WI38 (cell line): ENCODE data around the gene WFDC9.

Source experiments
- H3K4me3 ChIP-seq: 2 replicates; pipeline ENCODE4 v1.5.1; 2011; ENCODE audit warnings: low read depth, mild to moderate bottlenecking, control low read depth, low read length
- TF ChIP-seq, protein P1 (sequence below): IDR thresholded peaks from 2 replicates; pipeline ENCODE4 v1.5.1; 2012; ENCODE audit warnings: low read depth, mild to moderate bottlenecking, control low read depth, low read length

Gene WFDC9

GRCh38 chr20:45621593-45621992 is 9.5 kb downstream of the WFDC9 start:
- TF ChIP-seq, protein P1, sequence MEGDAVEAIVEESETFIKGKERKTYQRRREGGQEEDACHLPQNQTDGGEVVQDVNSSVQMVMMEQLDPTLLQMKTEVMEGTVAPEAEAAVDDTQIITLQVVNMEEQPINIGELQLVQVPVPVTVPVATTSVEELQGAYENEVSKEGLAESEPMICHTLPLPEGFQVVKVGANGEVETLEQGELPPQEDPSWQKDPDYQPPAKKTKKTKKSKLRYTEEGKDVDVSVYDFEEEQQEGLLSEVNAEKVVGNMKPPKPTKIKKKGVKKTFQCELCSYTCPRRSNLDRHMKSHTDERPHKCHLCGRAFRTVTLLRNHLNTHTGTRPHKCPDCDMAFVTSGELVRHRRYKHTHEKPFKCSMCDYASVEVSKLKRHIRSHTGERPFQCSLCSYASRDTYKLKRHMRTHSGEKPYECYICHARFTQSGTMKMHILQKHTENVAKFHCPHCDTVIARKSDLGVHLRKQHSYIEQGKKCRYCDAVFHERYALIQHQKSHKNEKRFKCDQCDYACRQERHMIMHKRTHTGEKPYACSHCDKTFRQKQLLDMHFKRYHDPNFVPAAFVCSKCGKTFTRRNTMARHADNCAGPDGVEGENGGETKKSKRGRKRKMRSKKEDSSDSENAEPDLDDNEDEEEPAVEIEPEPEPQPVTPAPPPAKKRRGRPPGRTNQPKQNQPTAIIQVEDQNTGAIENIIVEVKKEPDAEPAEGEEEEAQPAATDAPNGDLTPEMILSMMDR, result no peak
- no peak overlapping the region for H3K4me3 ChIP-seq

GRCh38 chr20:45617591-45617990 is 13.5 kb downstream of the WFDC9 start:
- no peak overlapping the region for H3K4me3 ChIP-seq
- TF ChIP-seq, protein P1, result no peak

DNA sequence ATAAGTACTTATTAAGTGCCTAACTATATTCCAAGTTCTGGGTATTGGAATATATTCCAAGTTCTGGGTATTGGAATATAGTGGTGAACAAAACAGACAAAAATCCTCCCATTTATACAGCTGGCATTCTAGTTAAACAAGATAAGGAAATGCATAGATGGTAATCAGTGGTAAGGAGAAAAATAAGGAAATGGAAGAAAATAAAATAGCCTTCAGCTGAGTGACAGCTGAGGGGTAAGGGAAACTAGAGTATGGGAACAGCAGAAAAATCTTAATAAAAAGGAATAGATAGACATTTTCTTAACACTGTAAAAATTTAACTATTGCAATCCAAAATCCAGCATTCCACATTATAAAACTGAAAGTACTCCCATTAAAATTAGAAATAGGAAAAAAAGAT is 18.8 kb downstream of the WFDC9 start:
- TF ChIP-seq, protein P1, result no peak
- H3K4me3 ChIP-seq, result no peak overlapping the region

DNA sequence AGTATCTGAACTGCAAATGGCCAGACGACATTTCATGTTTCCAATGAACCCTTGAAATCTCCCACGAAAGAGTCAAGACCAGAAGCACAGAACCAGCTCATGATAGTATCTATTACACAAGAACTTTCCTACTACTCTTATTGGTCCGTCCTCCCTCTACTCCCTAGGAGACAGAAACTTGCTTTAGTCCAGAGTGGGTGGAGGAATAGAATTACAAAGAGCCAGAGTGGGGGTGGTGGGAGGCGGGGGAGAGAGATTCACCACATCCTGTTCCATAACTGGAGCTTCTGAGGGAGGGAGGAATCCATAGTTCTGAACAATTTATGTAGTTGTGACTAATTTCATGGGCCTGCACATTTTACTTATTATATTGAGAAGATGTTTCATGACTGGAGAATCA is 20.0 kb downstream of the WFDC9 start:
- TF ChIP-seq, protein P1, result no peak
- no peak overlapping the region for H3K4me3 ChIP-seq

DNA sequence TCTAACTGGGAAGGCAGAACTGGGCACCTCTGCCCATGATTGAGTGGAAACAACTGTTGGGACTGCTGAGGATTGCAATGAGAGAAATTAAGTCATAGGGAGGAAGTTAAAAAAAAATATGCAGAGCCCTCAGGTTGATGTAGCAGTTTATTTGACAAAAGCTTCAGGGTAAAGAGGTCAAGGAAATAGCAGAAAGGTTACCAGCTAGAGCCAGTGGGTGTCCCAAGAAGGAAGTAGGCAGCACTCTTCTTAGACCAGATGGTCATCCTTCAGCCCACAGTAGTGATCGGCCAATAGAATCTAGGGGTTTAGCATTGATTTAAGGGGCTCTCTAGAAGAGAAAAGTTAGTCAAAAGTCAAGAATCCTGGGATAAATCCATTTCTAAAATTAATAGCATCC is 23.3 kb downstream of the WFDC9 start:
- TF ChIP-seq, protein P1, result no peak
- no peak overlapping the region for H3K4me3 ChIP-seq

DNA sequence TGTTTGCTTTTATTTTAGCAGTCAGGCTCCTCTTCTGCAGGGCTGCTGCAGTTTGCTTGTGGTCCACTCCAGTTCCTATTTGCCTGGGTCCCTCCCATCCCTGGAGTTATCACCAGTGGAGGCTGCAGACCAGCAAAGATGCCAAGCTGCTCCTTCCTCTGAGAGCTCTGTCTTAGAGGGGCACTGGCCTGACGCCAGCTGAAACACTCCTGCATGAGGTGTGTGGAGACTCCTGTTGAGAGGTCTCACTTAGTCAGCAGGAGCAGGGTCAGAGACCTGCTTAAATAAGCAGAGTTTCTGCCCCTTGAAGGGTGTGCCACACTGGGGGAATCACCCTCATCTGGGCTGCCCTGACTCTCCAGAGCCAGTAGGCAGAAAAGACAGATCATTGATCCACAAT is 35.8 kb downstream of the WFDC9 start:
- TF ChIP-seq, protein P1, result no peak
- no peak overlapping the region for H3K4me3 ChIP-seq

DNA sequence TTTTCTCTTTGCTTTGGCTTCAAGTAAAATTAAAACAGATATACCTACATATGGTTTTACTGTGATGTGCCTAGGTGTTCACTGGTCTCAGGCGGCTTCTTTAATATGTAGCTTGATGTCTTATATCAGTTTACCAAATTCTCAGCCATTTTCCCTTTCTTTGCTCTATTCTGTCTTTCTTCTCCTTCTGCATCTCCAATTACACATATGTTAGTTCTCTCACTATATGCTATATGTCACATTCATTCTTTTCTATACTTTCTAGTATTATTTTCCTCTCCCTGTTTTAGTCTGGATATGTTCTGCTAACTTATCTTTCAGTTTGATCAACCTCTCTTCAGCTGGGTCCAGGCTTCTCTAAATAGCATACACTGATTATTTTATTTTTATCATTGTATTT is 37.6 kb downstream of the WFDC9 start:
- H3K4me3 ChIP-seq, result no peak overlapping the region
- TF ChIP-seq, protein P1, result no peak
